Ureter (tissue), 1 donor: ENCODE data around the gene ZNF133. TPM values are rescaled to one million over a fixed set of nuclear protein-coding genes. Genes with fewer than 3 reads are reported as not detected.
A peak's percentile ranks its signal among the peaks of the same experiment; 100 is the strongest.
"Not testable (repeated sequence)": the region's sequence is repeated elsewhere in the genome, so short reads cannot be mapped to it uniquely, and the experiment has no call there.

Experiments used
- DNase-seq: peaks from one replicate; pipeline ENCODE4 v3.0.0-alpha.2; 2020; ENCODE audit warnings: low spot score
- total RNA-seq: library from RNA; stranded (reverse); gene quantifications from one replicate; pipeline ENCODE4 v1.2.4, GENCODE V29; 2023
- donor health status: DM: yes; HTN: yes; CAD: no.

ZNF133 gene
- total RNA-seq: 17.3 TPM

DNA sequence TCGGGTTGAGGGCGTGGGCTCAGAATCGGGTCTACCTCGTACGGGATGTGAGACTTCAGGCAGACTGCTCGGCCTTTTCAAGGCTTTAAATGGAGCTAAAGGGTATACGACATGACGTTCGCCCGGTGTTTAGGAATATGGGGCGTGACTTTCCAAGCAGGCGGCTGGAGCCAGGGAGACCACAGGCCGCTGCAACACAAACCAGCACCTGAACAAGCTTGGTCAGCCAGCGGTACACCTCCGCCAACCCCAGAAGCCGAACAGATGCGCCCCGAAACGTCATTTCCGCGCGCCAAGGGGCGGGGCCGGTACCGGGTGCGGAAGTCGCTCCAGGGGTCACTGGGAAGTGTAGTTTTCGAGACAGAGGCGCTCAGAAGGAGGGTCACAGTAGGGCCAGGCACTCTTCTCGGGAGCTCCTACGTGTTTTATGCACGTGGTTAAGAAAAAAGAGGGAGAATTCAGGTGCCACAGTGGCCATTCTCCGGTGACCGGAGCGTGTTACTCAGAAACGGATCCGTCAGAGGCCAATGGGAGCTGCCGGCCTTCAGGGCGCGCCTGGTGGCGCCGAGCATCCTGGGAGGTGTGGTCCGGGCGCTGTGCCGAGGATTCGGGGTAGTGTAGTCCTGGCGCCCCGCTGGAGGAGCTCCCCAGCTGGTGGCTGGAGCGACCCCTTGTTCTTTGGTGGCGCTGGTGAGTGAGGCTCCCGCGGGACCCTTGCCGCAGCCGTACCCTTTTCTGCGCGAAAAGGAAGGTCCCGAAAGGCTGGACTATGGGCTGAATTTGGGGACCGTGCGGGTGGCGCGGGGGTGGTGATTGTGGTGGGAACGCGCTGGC lies at the start of gene ZNF133:
TSS of gene ZNF133 (plus strand) at position 613 of the 834 bp plus-strand sequence. CDS start 17,160 bp downstream, outside the sequence.
- DNase-seq: peak; percentile 97

DNA sequence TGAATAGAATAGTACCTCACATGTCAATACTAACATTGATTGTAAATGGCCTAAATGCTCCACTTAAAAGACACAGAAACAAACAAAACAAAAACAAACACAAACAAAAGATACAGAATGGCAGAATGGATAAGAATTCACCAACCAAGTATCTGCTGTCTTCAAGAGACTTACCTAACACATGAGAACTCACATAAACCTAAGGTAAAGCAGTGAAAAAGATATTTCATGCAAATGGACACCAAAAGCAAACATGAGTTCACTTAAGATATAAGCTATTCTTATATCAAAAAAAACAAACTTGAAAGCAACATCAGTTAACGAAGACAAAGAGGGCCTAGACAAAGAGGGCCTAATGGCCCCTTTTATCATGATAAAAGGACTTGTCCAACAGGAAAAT lies 47.3 kb upstream of the ZNF133 start:
- no peak for DNase-seq

DNA sequence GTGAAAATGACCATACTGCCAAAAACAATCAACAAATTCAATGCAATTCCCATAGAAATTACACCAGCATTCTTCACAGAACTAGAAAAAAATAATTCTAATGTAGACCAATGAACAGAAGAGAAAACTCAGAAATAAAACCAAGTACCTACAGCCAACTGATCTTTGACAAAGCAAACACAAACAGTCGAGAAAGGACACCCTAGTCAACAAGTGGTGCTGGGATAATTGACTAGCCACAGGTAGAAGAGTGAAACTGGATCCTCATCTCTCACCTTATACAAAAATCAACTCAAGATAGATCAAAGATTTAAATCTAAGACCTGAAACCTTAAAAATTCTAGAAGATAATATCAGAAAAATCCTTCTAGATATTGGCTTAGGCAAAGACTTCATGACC lies 44.5 kb upstream of the ZNF133 start:
- no peak for DNase-seq

DNA sequence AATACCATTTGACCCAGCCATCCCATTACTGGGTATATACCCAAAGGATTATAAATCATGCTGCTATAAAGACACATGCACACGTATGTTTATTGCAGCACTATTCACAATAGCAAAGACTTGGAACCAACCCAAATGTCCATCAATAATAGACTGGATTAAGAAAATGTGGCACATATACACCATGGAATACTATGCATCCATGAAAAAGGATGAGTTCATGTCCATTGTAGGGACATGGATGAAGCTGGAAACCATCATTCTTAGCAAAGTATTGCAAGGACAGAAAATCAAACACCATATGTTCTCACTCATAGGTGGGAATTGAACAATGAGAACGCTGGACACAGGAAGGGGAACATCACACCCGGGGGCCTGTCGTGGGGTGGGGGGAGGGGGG lies 39.8 kb upstream of the ZNF133 start:
- not testable (repeated sequence) for DNase-seq

GRCh38 chr20:18250217-18250616 lies 38.1 kb upstream of the ZNF133 start:
- DNase-seq: no peak

- no peak for DNase-seq
Measured at GRCh38 chr20:18252597-18253451, 35.5 kb upstream of the ZNF133 start.

DNA sequence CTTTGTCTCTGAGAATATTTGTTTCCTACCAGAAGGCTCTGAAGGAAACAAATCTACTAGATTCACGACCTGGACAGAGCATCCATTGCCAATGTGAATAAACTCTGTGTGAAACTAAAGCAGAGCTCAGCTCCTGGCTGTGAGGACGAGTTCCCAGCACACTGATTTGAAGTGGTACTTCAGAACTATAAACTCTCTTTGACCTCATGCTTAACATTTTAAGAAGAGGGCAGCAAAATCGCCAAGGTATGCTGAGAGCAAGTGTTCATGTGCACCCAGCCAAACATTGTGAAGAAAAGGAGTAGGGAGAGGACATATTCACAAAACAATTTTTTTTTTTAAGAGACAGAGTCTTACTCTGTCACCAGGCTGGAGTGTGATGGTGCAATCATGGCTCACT lies 33.7 kb upstream of the ZNF133 start:
- no peak for DNase-seq

GRCh38 chr20:18255526-18255925 lies 32.8 kb upstream of the ZNF133 start:
- DNase-seq: no peak

DNA sequence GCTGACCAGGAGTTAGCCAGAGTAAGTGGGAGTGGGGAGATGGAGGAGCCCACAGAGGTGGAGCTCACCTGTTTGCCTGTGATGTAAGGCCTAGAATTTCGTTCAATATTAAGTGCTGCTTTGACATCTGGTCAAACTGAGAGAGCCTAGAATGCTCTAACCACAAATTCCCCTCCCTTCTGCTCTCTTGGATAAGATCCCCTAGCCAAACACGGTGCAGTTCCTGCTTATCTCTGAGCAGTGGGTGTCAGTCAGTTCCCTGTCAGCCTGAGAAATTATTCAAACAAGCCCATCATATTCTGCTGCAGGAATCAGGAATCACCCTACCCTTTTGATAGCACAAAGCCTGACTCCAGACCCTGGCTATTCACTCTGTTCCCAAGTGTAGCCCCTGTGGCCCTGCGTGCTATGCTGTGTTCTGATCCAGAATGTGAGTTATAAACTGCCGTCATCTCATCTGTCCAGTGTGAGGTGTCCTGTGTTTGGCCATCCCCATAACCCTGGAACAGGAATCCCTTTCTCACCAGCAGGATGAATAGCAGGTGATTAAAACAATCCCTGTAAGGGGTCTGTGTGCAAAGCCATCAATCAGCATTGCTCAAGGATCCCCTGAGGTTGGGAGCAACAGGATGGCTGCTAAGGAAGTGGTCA lies 31.8 kb upstream of the ZNF133 start:
- DNase-seq: no peak

DNA sequence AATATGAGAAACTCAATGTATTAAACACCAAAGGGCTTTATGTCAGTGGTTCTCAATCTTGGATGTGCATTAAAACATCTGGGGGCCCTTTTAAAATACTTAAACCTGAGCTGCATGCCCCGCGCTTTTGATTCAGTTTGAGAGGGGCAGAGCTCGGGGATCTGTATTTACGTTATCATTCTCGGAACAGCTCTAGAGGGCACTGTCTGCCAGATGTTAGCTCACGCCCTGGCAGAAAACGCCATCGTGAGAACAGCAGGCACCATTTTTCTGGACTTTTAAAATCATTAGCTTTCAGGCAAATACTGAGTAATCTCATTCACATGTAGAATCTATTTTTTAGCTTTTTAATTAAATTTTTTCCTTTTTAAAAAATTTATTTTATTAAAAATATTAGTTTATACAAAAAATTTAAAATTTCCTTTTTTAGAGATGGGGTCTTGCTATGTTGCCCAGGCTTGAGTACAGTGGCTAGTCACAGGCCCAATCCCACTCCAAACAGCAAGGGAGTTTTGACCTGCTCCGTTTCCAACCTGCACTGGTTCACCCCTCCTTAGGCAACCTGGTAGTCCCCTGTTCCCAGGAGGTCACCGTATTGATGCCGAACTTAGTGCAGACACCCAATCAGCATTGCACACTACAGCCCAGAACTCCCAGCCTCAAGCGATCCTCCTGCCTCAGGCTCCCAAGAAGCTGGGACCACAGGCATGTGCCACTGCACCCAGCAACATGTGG lies 30.0 kb upstream of the ZNF133 start:
- DNase-seq: no peak

DNA sequence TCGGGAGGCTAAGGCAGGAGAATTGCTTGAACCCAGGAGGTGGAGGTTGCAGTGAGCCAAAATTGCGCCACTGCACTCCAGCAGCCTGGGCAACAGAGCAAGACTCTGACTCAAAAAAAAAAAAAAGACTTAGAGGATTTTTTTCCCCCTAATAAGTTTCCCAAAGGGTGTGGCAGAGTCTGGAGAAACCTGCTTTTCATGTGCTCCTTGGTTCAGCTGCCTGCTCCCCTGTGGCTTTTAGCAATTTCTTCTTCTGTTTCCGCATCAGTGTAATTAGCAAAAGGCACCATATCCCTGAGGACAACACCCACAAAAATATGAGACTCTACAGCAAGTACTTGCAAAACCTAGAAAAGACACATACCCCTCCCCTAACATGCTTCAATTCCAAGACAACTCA lies 28.6 kb upstream of the ZNF133 start:
- no peak for DNase-seq

GRCh38 chr20:18263723-18264122 lies 24.6 kb upstream of the ZNF133 start:
- no peak for DNase-seq

GRCh38 chr20:18265441-18265840 lies 22.9 kb upstream of the ZNF133 start:
- no peak for DNase-seq

DNA sequence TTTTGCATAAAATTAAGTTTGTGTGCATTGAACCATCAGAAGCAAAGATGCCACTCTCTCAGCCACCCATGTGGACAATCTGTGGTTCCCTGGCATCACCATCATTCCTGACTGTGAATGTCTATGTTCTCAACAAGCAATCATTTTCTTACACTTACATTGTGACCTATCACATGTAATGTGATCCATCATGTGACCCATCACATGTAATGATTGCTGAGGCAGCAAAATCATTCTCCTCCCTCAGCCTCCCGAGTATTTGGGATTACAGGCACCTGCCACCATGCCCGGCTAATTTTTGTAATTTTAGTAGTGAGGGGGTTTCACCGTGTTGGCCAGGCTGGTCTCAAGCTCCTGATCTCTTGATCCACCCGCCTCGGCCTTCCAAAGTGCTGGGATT lies 22.0 kb upstream of the ZNF133 start:
- no peak for DNase-seq

DNA sequence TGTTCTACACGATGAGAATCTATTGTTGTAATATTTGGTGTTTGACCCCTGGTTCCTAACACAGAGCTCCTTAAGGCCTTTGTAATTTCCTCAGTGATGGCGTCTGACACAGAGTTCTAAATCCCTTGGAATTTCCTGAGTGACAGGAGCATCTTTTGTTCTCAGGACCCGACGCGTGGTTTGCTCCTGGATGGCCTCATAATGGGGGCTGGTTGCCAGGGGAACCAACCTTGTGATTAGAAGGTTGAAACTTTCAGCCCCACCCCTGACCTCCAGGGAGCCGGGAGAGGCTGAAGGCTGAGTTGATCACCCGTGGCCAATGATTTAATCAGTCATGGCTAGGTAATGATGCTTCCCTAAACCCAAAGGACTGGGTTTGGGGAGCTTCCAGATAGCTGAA lies 20.5 kb upstream of the ZNF133 start:
- DNase-seq: no peak

GRCh38 chr20:18271160-18271559 lies 17.2 kb upstream of the ZNF133 start:
- DNase-seq: no peak

DNA sequence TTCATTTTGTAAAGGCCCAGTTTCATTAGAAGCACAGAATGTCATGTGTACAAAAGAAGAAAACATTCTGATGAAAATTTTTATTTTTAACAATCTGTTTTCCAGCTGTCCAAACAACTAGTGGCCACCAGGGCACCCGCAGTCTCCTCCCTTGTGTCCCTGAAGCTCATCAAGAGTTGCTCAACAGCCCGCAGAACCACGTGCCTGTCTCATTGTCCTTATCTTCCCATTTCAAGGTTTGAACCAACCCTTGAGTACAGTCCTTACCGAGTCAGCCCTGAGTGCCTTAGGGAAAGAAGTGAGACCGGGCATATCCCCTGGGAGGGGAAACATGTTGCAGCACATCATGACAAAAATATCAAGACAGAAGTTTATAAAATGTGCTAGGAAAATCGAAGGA lies 15.9 kb upstream of the ZNF133 start:
- DNase-seq: no peak

DNA sequence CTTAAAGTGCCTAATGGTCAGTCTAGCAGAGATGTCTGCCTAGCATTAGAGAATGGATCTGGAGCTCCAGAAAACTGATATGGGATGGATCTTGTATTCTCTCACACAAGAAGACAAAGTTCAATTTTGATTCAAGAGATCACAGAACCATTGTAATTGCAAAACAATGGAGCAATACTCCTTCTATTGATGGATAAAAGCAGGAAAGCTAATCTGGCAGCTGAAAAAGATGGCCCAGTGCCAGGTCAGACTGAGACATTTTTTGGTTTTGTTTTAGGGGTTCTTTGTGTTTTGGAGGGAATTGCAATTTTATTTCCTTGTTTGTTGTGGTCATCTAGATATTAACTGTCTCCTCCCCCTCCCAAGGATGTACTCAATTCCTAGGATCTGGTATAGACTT lies 14.6 kb upstream of the ZNF133 start:
- DNase-seq: no peak

GRCh38 chr20:18275960-18276359 lies 12.4 kb upstream of the ZNF133 start:
- not testable (repeated sequence) for DNase-seq

DNA sequence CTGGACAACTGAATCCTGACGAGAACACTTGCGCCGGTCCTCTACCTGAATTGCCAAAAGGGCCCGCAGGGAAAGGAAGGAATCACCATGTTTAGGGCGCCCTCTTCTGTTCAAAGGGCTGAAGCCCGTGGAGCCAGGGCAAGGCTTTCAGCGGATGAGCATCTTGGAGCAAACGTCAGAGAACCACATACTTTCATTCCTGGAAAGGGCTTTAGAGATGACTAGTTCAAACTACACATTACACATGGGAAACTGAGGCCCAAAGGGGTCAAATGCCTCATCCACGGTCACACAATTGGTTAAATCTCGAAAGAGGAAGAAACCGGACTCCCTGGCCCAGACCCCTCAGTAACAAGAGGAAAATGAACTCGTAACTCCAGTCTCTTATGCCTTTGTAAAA lies 11.5 kb upstream of the ZNF133 start:
- DNase-seq: peak; percentile 67

DNA sequence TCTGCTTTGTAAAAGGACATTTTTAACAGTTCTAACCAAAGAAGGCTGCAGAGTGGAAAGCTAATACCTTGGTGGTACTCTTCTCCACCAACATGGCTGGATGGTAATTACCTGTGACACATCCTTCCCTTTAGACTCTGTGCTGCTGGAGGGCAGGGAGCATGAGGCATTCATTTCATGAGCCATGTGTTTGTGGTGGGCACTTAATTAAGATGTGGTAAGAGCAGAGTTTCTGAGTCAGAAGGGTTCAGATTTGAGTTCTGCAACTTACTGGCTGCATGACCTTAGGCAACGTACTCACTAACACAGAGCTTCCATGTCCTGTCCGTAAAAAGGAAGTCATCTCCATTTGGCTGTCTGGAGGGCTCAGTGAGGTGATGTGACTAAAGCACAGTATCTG lies 9.1 kb upstream of the ZNF133 start:
- DNase-seq: no peak
